CD14-positive monocyte (primary cell): ENCODE results near the gene GRID1. TPM values are rescaled to one million over a fixed set of nuclear protein-coding genes. Genes with fewer than 3 reads are reported as not detected.

Source experiments
- DNase-seq, 3 donors: peaks; one replicate each; pipeline ENCODE4 v3.0.0-alpha.2; 2011 to 2022
- H2AFZ ChIP-seq: 2 replicates; pipeline ENCODE4 v1.6.0; 2012; ENCODE audit warnings: mild to moderate bottlenecking, low read depth, low read length, inconsistent platforms; ENCODE audit not compliant: insufficient read depth, poor library complexity, severe bottlenecking
- H3K27ac ChIP-seq, 2 donors: 1 replicate in 1 of 2; 2 replicates in 1 of 2; pipeline ENCODE4 v1.5.1; 2012 to 2013; ENCODE audit warnings: low read length in 2 of 2, control low read depth in 1 of 2, inconsistent platforms in 1 of 2, low read depth in 1 of 2, mild to moderate bottlenecking in 1 of 2
- H3K27me3 ChIP-seq, 2 donors: one replicate each; pipeline versions ENCODE4 v1.6.0 to v1.6.1; 2011 to 2013; ENCODE audit warnings: low read length in 2 of 2; ENCODE audit not compliant: control insufficient read depth in 2 of 2, insufficient read depth in 2 of 2
- H3K36me3 ChIP-seq, 2 donors: replicated peaks in 1 of 2; 1 replicate in 1 of 2; 2 replicates in 1 of 2; pipeline versions ENCODE4 v1.5.1 to v1.6.1; 2012 to 2013; ENCODE audit warnings: low read length in 2 of 2, control low read depth in 1 of 2, inconsistent platforms in 1 of 2, mild to moderate bottlenecking in 1 of 2; ENCODE audit not compliant: insufficient read depth in 2 of 2, control insufficient read depth in 1 of 2
- H3K4me1 ChIP-seq, 2 donors: 1 replicate in 1 of 2; 2 replicates in 1 of 2; pipeline versions ENCODE4 v1.5.1 to v1.6.1; 2012 to 2013; ENCODE audit warnings: low read length in 2 of 2, control low read depth in 1 of 2, inconsistent platforms in 1 of 2, mild to moderate bottlenecking in 1 of 2, moderate library complexity in 1 of 2; ENCODE audit not compliant: insufficient read depth in 2 of 2, control insufficient read depth in 1 of 2
- H3K4me2 ChIP-seq: replicated peaks from 2 replicates; pipeline ENCODE3; 2012; ENCODE audit warnings: low read length, moderate library complexity, mild to moderate bottlenecking; ENCODE audit not compliant: poor library complexity, severe bottlenecking; ENCODE audit errors: extremely low read depth
- H3K4me3 ChIP-seq, 3 experiments: fragments of 200-600 bp in 1 of 3; sonication (generic) in 1 of 3; replicated peaks in 1 of 3; 1 replicate in 2 of 3; 2 replicates in 1 of 3; pipeline ENCODE4 v1.5.1; 2011 to 2013; ENCODE audit warnings: low read length in 3 of 3, mild to moderate bottlenecking in 3 of 3, control low read depth in 2 of 3, low read depth in 2 of 3, inconsistent platforms in 1 of 3, moderate library complexity in 1 of 3
- H3K79me2 ChIP-seq: 2 replicates; pipeline ENCODE4 v1.6.0; 2012; ENCODE audit warnings: mild to moderate bottlenecking, control low read depth, inconsistent platforms, low read length, moderate library complexity; ENCODE audit not compliant: insufficient read depth
- H3K9ac ChIP-seq: 2 replicates; pipeline ENCODE4 v1.6.0; 2017; ENCODE audit warnings: low read length, mild to moderate bottlenecking; ENCODE audit not compliant: insufficient read depth, poor library complexity, severe bottlenecking
- H3K9me3 ChIP-seq, 2 donors: replicated peaks in 1 of 2; 1 replicate in 1 of 2; 2 replicates in 1 of 2; pipeline versions ENCODE4 v1.5.1 to v1.6.1; 2012 to 2013; ENCODE audit warnings: low read length in 2 of 2, control low read depth in 1 of 2; ENCODE audit not compliant: control insufficient read depth in 1 of 2, insufficient read depth in 1 of 2
- H4K20me1 ChIP-seq: 2 replicates; pipeline ENCODE4 v1.6.0; 2012; ENCODE audit warnings: mild to moderate bottlenecking, low read length, control low read depth, moderate library complexity; ENCODE audit not compliant: insufficient read depth
- H3K27ac Mint-ChIP-seq, 7 donors: one replicate each; pipeline ENCODE4 v1.8.0; 2020; ENCODE audit warnings: mild to moderate bottlenecking in 7 of 7, mixed read lengths in 7 of 7, moderate library complexity in 6 of 7, inconsistent platforms in 2 of 7
- H3K27me3 Mint-ChIP-seq, 3 donors: one replicate each; pipeline ENCODE4 v1.8.0; 2021 to 2022; ENCODE audit warnings: low read depth in 3 of 3, mild to moderate bottlenecking in 3 of 3, mixed read lengths in 3 of 3, moderate library complexity in 3 of 3, inconsistent platforms in 1 of 3
- H3K36me3 Mint-ChIP-seq, 2 donors: one replicate each; pipeline ENCODE4 v1.8.0; 2020; ENCODE audit warnings: mixed read lengths in 2 of 2, inconsistent platforms in 1 of 2, mild to moderate bottlenecking in 1 of 2
- H3K4me1 Mint-ChIP-seq: one replicate; pipeline ENCODE4 v1.8.0; 2020; ENCODE audit warnings: mild to moderate bottlenecking, mixed read lengths
- H3K4me3 Mint-ChIP-seq, 2 donors: one replicate each; pipeline ENCODE4 v1.8.0; 2020; ENCODE audit warnings: mild to moderate bottlenecking in 2 of 2, mixed read lengths in 2 of 2, moderate library complexity in 1 of 2
- H3K9me3 Mint-ChIP-seq, 7 donors: one replicate each; pipeline ENCODE4 v1.8.0; 2020 to 2022; ENCODE audit warnings: mixed read lengths in 7 of 7, mild to moderate bottlenecking in 6 of 7, moderate library complexity in 6 of 7, inconsistent platforms in 2 of 7
- CTCF ChIP-seq: fragments of 200-600 bp; IDR thresholded peaks from one replicate; pipeline ENCODE4 v1.8.0; 2022; ENCODE audit warnings: antibody characterized with exemption, mild to moderate bottlenecking
- WGBS: methylation state at CpG from one replicate; pipeline ENCODE4 v1.1.5; 2013; ENCODE audit warnings: missing lambda C conversion rate; ENCODE audit not compliant: insufficient coverage; 5-methylcytosine and 5-hydroxymethylcytosine counted together
- intact Hi-C, 2 donors: fragments of 100-400 bp; cut with micrococcal nuclease; formaldehyde crosslinking; loops; one replicate each; pipeline versions ENCODE4 v1.15.0 to v1.15.1; 2023
- polyA plus RNA-seq, 3 donors: library from polyadenylated mRNA; depleted of rRNA in 1 of 3; unstranded in 2 of 3; stranded (reverse) in 1 of 3; fragments of 300-500 nt in 2 of 3; fragments of >200 nt in 1 of 3; fragmentation: Illumina TruSeq in 2 of 3; gene quantifications; 1 replicate in 2 of 3; 2 replicates in 1 of 3; pipeline ENCODE4 v1.2.3, GENCODE V29; 2012 to 2021

The GRID1 gene
- polyA plus RNA-seq, 3 donors, result not detected

GRCh38 chr10:86075512-86075911 lies 291.1 kb downstream of the GRID1 start:
- H3K4me1 ChIP-seq, result no peaks in the 10 kb centered on the region
- Mint-ChIP-seq H3K36me3 (no peaks in the 10 kb centered on the region), H3K4me3 (no peak overlapping the region), H3K27ac (no peak overlapping the region), H3K27me3 (peaks cover 2 to 11% (median 4%) of the 10 kb centered on the region in 3 donors), H3K9me3 (peaks cover 0 to 3% (median 0%) of the 10 kb centered on the region in 7 donors), H3K4me1 (no peaks in the 10 kb centered on the region)
- H2AFZ ChIP-seq, result no peak overlapping the region
- no peak overlapping the region for H3K27ac ChIP-seq
- H3K4me3 ChIP-seq, result no peak overlapping the region
- WGBS, result 80% methylated on average over 1 of the region's 3 CpGs
- H3K4me2 ChIP-seq, result no peak overlapping the region
- H3K9ac ChIP-seq, result no peak overlapping the region
- intact Hi-C loops, result no loop called here
- DNase-seq, result no peak
- no peaks in the 10 kb centered on the region for H4K20me1 ChIP-seq
- H3K9me3 ChIP-seq, result no peaks in the 10 kb centered on the region
- H3K36me3 ChIP-seq, result no peaks in the 10 kb centered on the region
- H3K79me2 ChIP-seq, result no peaks in the 10 kb centered on the region
- no peak for TF ChIP-seq CTCF
- H3K27me3 ChIP-seq, result no peaks in the 10 kb centered on the region

GRCh38 chr10:86074294-86074693 lies 292.3 kb downstream of the GRID1 start:
- H3K4me1 Mint-ChIP-seq, result no peaks in the 10 kb centered on the region
- peaks cover 0 to 3% (median 0%) of the 10 kb centered on the region in 7 donors for H3K9me3 Mint-ChIP-seq
- H3K36me3 ChIP-seq, result no peaks in the 10 kb centered on the region
- intact Hi-C loops, result no loop called here
- 94% methylated on average over 4 of the region's 5 CpGs for WGBS
- H4K20me1 ChIP-seq, result no peaks in the 10 kb centered on the region
- no peak for DNase-seq
- peaks cover 1 to 6% (median 2%) of the 10 kb centered on the region in 3 donors for H3K27me3 Mint-ChIP-seq
- no peak overlapping the region for H2AFZ ChIP-seq
- H3K4me1 ChIP-seq, result no peaks in the 10 kb centered on the region
- no peak overlapping the region for H3K27ac ChIP-seq
- H3K36me3 Mint-ChIP-seq, result no peaks in the 10 kb centered on the region
- H3K9ac ChIP-seq, result no peak overlapping the region
- H3K9me3 ChIP-seq, result no peaks in the 10 kb centered on the region
- H3K4me2 ChIP-seq, result no peak overlapping the region
- no peak overlapping the region for H3K27ac Mint-ChIP-seq
- no peak overlapping the region for H3K4me3 ChIP-seq
- no peaks in the 10 kb centered on the region for H3K79me2 ChIP-seq
- no peaks in the 10 kb centered on the region for H3K27me3 ChIP-seq
- H3K4me3 Mint-ChIP-seq, result no peak overlapping the region
- TF ChIP-seq CTCF, result no peak
